A549 (cell line): Measurements from ENCODE around the gene NOS1AP. TPM values are rescaled to one million over a fixed set of nuclear protein-coding genes. Genes with fewer than 3 reads are reported as not detected.
"Not testable (repeated sequence)": the region's sequence is repeated elsewhere in the genome, so short reads cannot be mapped to it uniquely, and the experiment has no call there.

Experiments
- ATAC-seq, 2 experiments: fragments of 200-7000 bp in 1 of 2; fragments of >200 bp in 1 of 2; cut with Nextera tagmentation in 1 of 2; cut with Tn5 transposase in 1 of 2; 3 replicates each; pipeline versions ENCODE4 v1.8.0 to v1.9.1; 2018 to 2020; ENCODE audit warnings: mild to moderate bottlenecking in 1 of 2, moderate library complexity in 1 of 2
- CTCF ChIA-PET: fragments of 300-600 bp; sonication (Branson Sonifier 250); formaldehyde crosslinking; extraction: SDS; loops from one replicate; lab custom pipeline; 2021; ENCODE audit warnings: antibody characterized with exemption, inconsistent platforms; lab: Yijun Ruan, JAX
- POLR2A ChIA-PET: fragments of 350-600 bp; formaldehyde crosslinking; extraction: SDS; loops from one replicate; lab custom pipeline; 2021; ENCODE audit warnings: antibody characterized with exemption, inconsistent platforms; lab: Yijun Ruan, JAX
- DNase-seq, 2 experiments: peaks; one replicate each; pipeline versions ENCODE4 v3.0.0 to v3.0.0-alpha.2; 2011 to 2016; ENCODE audit warnings: low read depth in 1 of 2, low spot score in 1 of 2
- FAIRE-seq: peaks from 2 replicates; lab custom pipeline; 2011; peaks lifted over from hg19 to GRCh38; lab: Jason Lieb, UNC
- H3K27ac ChIP-seq, 2 experiments: fragments of >200 bp; sonication (Bioruptor Twin); formaldehyde crosslinking; 3 replicates each; pipeline ENCODE4 v1.5.1; 2016 to 2017
- H3K4me1 ChIP-seq: fragments of >200 bp; sonication (Bioruptor Twin); formaldehyde crosslinking; 3 replicates; pipeline ENCODE4 v1.6.1; 2016
- H3K4me2 ChIP-seq: fragments of >200 bp; sonication (Bioruptor Twin); formaldehyde crosslinking; 3 replicates; pipeline ENCODE4 v1.6.1; 2016
- H3K4me3 ChIP-seq: fragments of >200 bp; sonication (Bioruptor Twin); formaldehyde crosslinking; 3 replicates; pipeline ENCODE4 v1.5.1; 2016
- H3K9me3 ChIP-seq: fragments of >200 bp; sonication (Bioruptor Twin); formaldehyde crosslinking; 3 replicates; pipeline ENCODE4 v1.6.1; 2016
- BHLHE40 ChIP-seq: IDR thresholded peaks from 2 replicates; pipeline ENCODE4 v1.6.1; 2012; ENCODE audit warnings: low read depth, low read length, inconsistent platforms
- CBX2 ChIP-seq: fragments of 200-600 bp; sonication (generic); IDR thresholded peaks from 2 replicates; pipeline ENCODE4 v1.6.1; 2016; ENCODE audit warnings: low read depth, mild to moderate bottlenecking, borderline replicate concordance
- CBX8 ChIP-seq: fragments of 200-600 bp; sonication (generic); IDR thresholded peaks from 2 replicates; pipeline ENCODE4 v1.6.1; 2016
- CHD4 ChIP-seq: fragments of 200-600 bp; sonication (generic); IDR thresholded peaks from 2 replicates; pipeline ENCODE4 v1.6.1; 2016; ENCODE audit warnings: antibody characterized with exemption, mild to moderate bottlenecking, borderline replicate concordance
- EHMT2 ChIP-seq: fragments of 200-600 bp; sonication (generic); IDR thresholded peaks from 2 replicates; pipeline ENCODE4 v1.6.1; 2016; ENCODE audit warnings: antibody characterized with exemption, low read depth, mild to moderate bottlenecking, moderate library complexity
- EP300 ChIP-seq, 2 experiments: fragments of >200 bp; sonication (Bioruptor Twin); formaldehyde crosslinking; IDR thresholded peaks; 2 replicates in 1 of 2; 3 replicates in 1 of 2; pipeline ENCODE4 v1.6.1; 2016 to 2017
- ESRRA ChIP-seq: fragments of 150-350 bp; IDR thresholded peaks from 2 replicates; pipeline ENCODE4 v1.6.1; 2014; ENCODE audit warnings: mild to moderate bottlenecking, low read length, borderline replicate concordance
- HDAC2 ChIP-seq: fragments of 200-600 bp; sonication (generic); IDR thresholded peaks from 2 replicates; pipeline ENCODE4 v1.6.1; 2016
- HOXA7 ChIP-seq: fragments of 250-450 bp; sonication (Bioruptor Pico); IDR thresholded peaks from 2 replicates; pipeline ENCODE4 v1.5.0; 2020; ENCODE audit warnings: mild to moderate bottlenecking, moderate library complexity
- HOXB13 ChIP-seq: fragments of 250-450 bp; sonication (Bioruptor Pico); IDR thresholded peaks from 2 replicates; pipeline ENCODE4 v1.5.0; 2020; ENCODE audit warnings: low read depth, mild to moderate bottlenecking, moderate library complexity
- KDM1A ChIP-seq: fragments of 200-600 bp; sonication (generic); IDR thresholded peaks from 2 replicates; pipeline ENCODE4 v1.6.1; 2016; ENCODE audit warnings: low read depth, mild to moderate bottlenecking
- MAFK ChIP-seq: fragments of 450-650 bp; IDR thresholded peaks from 2 replicates; pipeline ENCODE4 v1.6.1; 2014; ENCODE audit not compliant: partially characterized antibody
- MYC ChIP-seq: IDR thresholded peaks from 2 replicates; pipeline ENCODE4 v1.6.1; 2012; ENCODE audit warnings: mild to moderate bottlenecking, inconsistent platforms, low read length, improper control_type of control experiment, borderline replicate concordance
- NR3C1 ChIP-seq: fragments of >200 bp; sonication (Bioruptor Twin); formaldehyde crosslinking; IDR thresholded peaks from 3 replicates; pipeline ENCODE4 v1.6.1; 2017
- POLR2A ChIP-seq: IDR thresholded peaks from 2 replicates; pipeline ENCODE4 v1.6.1; 2012; ENCODE audit warnings: mild to moderate bottlenecking, low read length
- POLR2AphosphoS2 ChIP-seq: conservative IDR thresholded peaks from 2 replicates; pipeline ENCODE4 v1.6.1; 2012; ENCODE audit warnings: low read length, improper control_type of control experiment, inconsistent platforms
- RARB ChIP-seq: fragments of 250-450 bp; sonication (Bioruptor Pico); IDR thresholded peaks from 2 replicates; pipeline ENCODE4 v1.8.0; 2021; ENCODE audit warnings: mild to moderate bottlenecking, moderate library complexity
- RCOR1 ChIP-seq: fragments of 150-350 bp; IDR thresholded peaks from 2 replicates; pipeline ENCODE4 v1.6.1; 2014; ENCODE audit warnings: antibody characterized with exemption, low read length, low read depth
- RFX5 ChIP-seq: fragments of 450-650 bp; IDR thresholded peaks from 2 replicates; pipeline ENCODE4 v1.7.1; 2014; ENCODE audit warnings: antibody characterized with exemption, mild to moderate bottlenecking, moderate library complexity
- RNF2 ChIP-seq: fragments of 200-600 bp; sonication (generic); IDR thresholded peaks from 2 replicates; pipeline ENCODE4 v1.6.1; 2016; ENCODE audit warnings: low read depth, mild to moderate bottlenecking, antibody characterized with exemption, moderate library complexity, borderline replicate concordance
- SMC3 ChIP-seq: fragments of >200 bp; sonication (Bioruptor Twin); formaldehyde crosslinking; IDR thresholded peaks from 3 replicates; pipeline ENCODE4 v1.6.1; 2018; ENCODE audit warnings: inconsistent platforms
- SREBF2 ChIP-seq: fragments of 450-650 bp; IDR thresholded peaks from 2 replicates; pipeline ENCODE4 v1.6.1; 2014; ENCODE audit warnings: mild to moderate bottlenecking, moderate library complexity
- ZFP36 ChIP-seq: fragments of 450-650 bp; IDR thresholded peaks from 2 replicates; pipeline ENCODE4 v1.6.1; 2014; ENCODE audit warnings: borderline replicate concordance; ENCODE audit not compliant: partially characterized antibody
- ZNF302 ChIP-seq: fragments of 250-450 bp; sonication (Bioruptor Pico); IDR thresholded peaks from 2 replicates; pipeline ENCODE4 v1.9.0; 2021; ENCODE audit warnings: inconsistent platforms, mild to moderate bottlenecking, moderate library complexity
- ZSCAN20 ChIP-seq: fragments of 250-450 bp; sonication (Bioruptor Pico); IDR thresholded peaks from 2 replicates; pipeline ENCODE4 v1.8.0; 2022; ENCODE audit warnings: mild to moderate bottlenecking, moderate library complexity
- WGBS: methylation state at CpG from one replicate; pipeline ENCODE4 v1.1.6; 2017; ENCODE audit errors: missing lambda C conversion rate; 5-methylcytosine and 5-hydroxymethylcytosine counted together
- polyA plus RNA-seq, 4 experiments: library from polyadenylated mRNA; depleted of rRNA in 3 of 4; stranded (reverse); fragments of >200 nt; fragmentation: RNase III in 1 of 4; extraction: RNeasy Plus Mini Kit Qiagen cat#74134 plus additional on column Dnase treatment in 1 of 4; gene quantifications; 2 replicates in 3 of 4; 3 replicates in 1 of 4; pipeline ENCODE4 v1.2.3, GENCODE V29; 2011 to 2017
- TF ChIP-seq, protein P1 (sequence below): fragments of 450-650 bp; IDR thresholded peaks from 2 replicates; pipeline ENCODE4 v1.6.1; 2014; ENCODE audit warnings: antibody characterized with exemption
- TF ChIP-seq, protein P2 (sequence below): fragments of >200 bp; sonication (Bioruptor Twin); formaldehyde crosslinking; IDR thresholded peaks from 3 replicates; pipeline ENCODE4 v1.6.1; 2016
- TF ChIP-seq, protein P3 (sequence below): fragments of 150-350 bp; IDR thresholded peaks from 2 replicates; pipeline ENCODE4 v1.6.1; 2014; ENCODE audit warnings: low read depth, mild to moderate bottlenecking, low read length
- TF ChIP-seq, protein P4 (sequence below): fragments of 250-450 bp; sonication (Bioruptor Pico); IDR thresholded peaks from 2 replicates; pipeline ENCODE4 v1.5.0; 2021; ENCODE audit warnings: mild to moderate bottlenecking, moderate library complexity, borderline replicate concordance
- TF ChIP-seq, protein P5 (sequence below): IDR thresholded peaks from 2 replicates; pipeline ENCODE4 v1.6.1; 2012

The NOS1AP gene
- polyA plus RNA-seq, 2 of the 4 experiments (the other 2 are of a cell fraction), result 0.17 to 0.25 TPM

DNA sequence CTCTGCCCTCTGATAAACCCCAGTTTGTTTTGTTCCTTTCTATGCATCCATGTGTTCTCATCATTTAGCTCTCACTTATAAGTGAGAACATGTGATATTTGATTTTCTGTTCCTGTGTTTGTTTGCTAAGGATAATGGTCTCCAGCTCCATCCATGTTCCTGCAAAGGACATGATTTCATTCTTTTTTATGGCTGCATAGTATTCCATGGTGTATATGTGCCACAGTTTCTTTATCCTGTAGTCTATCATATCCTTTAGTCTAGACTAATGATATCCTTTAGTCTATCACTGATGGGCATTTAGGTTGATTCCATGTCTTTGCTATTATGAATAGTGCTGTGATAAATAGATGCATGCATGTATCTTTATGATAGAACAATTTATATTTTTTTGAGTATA is 131.6 kb downstream of the NOS1AP start:
- CTCF ChIA-PET, H3K27ac ChIP-seq, POLR2A ChIA-PET: not testable (repeated sequence)

DNA sequence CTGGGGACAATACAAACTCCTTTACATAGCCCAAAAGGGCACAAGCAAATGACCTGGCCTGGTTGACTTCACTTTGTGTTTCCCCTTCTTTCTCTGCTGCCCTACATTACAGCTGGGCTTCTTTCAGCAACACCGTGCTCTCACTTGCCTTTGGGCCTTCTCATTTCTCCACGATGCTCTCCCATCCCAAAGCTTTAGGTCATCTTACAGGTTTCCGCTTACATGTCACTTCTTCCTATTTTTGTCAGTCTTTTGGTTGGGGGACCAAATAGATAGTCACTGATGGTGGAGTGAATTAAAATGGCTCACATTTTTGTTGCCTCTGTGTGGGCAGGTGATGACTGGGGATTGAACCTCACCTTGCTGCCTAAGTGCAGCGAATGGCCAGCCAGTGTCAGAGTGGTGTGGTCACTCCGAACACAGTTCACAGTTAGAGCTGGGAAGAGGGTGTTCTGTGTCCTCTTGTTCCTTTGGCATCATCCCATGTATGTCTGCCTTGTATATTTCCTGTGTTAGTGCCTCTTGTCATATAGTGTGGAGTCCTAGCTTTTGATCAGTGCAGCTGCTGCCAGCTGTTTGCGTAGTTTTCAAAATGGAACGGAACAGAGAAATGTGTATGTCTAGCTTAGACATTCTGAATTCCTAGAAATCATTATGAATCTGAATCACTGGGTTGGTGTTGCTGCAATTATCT is 134.8 kb downstream of the NOS1AP start:
- TF ChIP-seq HOXB13, result no peak
- TF ChIP-seq, protein P1, sequence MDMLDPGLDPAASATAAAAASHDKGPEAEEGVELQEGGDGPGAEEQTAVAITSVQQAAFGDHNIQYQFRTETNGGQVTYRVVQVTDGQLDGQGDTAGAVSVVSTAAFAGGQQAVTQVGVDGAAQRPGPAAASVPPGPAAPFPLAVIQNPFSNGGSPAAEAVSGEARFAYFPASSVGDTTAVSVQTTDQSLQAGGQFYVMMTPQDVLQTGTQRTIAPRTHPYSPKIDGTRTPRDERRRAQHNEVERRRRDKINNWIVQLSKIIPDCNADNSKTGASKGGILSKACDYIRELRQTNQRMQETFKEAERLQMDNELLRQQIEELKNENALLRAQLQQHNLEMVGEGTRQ, result no peak
- TF ChIP-seq, protein P2, sequence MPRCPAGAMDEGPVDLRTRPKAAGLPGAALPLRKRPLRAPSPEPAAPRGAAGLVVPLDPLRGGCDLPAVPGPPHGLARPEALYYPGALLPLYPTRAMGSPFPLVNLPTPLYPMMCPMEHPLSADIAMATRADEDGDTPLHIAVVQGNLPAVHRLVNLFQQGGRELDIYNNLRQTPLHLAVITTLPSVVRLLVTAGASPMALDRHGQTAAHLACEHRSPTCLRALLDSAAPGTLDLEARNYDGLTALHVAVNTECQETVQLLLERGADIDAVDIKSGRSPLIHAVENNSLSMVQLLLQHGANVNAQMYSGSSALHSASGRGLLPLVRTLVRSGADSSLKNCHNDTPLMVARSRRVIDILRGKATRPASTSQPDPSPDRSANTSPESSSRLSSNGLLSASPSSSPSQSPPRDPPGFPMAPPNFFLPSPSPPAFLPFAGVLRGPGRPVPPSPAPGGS, result no peak
- no peak for TF ChIP-seq HDAC2
- TF ChIP-seq MAFK, result no peak
- no peak for TF ChIP-seq POLR2A
- no peak for TF ChIP-seq RARB (CRISPR knock-in tag)
- TF ChIP-seq EP300 (IDR thresholded peaks at IDR 0.05), result no peak
- TF ChIP-seq POLR2AphosphoS2, result no peak
- TF ChIP-seq, protein P3, sequence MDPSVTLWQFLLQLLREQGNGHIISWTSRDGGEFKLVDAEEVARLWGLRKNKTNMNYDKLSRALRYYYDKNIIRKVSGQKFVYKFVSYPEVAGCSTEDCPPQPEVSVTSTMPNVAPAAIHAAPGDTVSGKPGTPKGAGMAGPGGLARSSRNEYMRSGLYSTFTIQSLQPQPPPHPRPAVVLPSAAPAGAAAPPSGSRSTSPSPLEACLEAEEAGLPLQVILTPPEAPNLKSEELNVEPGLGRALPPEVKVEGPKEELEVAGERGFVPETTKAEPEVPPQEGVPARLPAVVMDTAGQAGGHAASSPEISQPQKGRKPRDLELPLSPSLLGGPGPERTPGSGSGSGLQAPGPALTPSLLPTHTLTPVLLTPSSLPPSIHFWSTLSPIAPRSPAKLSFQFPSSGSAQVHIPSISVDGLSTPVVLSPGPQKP, result no peak
- TF ChIP-seq SREBF2, result no peak
- TF ChIP-seq, protein P4, sequence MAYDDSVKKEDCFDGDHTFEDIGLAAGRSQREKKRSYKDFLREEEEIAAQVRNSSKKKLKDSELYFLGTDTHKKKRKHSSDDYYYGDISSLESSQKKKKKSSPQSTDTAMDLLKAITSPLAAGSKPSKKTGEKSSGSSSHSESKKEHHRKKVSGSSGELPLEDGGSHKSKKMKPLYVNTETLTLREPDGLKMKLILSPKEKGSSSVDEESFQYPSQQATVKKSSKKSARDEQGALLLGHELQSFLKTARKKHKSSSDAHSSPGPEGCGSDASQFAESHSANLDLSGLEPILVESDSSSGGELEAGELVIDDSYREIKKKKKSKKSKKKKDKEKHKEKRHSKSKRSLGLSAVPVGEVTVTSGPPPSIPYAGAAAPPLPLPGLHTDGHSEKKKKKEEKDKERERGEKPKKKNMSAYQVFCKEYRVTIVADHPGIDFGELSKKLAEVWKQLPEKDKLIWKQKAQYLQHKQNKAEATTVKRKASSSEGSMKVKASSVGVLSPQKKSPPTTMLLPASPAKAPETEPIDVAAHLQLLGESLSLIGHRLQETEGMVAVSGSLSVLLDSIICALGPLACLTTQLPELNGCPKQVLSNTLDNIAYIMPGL (CRISPR knock-in tag), result no peak
- no peak for TF ChIP-seq EHMT2
- TF ChIP-seq RCOR1, result no peak
- no peak for TF ChIP-seq NR3C1
- TF ChIP-seq CBX8, result no peak
- no peak for TF ChIP-seq ZSCAN20
- TF ChIP-seq ESRRA, result no peak
- Histone ChIP-seq H3K9me3 (no peaks in the 10 kb centered on the region), H3K4me2 (no peak overlapping the region), H3K4me3 (no peak overlapping the region), H3K27ac (no peak overlapping the region), H3K4me1 (no peaks in the 10 kb centered on the region)
- 37% methylated on average over 7 of the region's 7 CpGs for WGBS
- ATAC-seq, result no peak
- ChIA-PET POLR2A (no interaction called here), CTCF (interaction anchor here (1.0 to 1.4 kb wide), 2 partner anchors 11 to 138 kb away, joined by 3 to 6 read pairs; no protein-coding TSS in a partner anchor)
- no peak for DNase-seq
- no peak for FAIRE-seq

More for the DNA sequence above, 131.6 kb downstream of the NOS1AP start:
- FAIRE-seq, DNase-seq, H3K4me3 ChIP-seq, H3K9me3 ChIP-seq, ATAC-seq, H3K4me2 ChIP-seq: not testable (repeated sequence)
- H3K4me1 ChIP-seq, result peaks cover 12% of the 10 kb centered on the region

DNA sequence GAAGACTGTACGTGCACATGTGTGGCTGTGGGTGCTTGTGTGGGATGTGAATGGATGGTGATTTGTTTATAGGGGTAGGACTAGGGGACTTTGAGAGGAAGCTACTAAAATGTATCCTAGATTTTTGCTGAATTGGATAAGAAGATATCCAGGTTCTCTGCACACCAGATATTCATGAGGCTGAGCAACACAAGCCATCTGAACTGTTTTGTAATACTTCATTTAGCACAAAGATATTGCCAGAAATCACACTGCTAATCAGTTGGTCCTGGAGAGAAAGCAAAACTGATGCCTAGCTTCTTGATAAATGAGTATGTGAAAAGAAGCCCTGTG is 135.3 kb downstream of the NOS1AP start:
- H3K4me3 ChIP-seq, result no peak overlapping the region
- CTCF ChIA-PET, result interaction anchor here (1.0 to 1.8 kb wide), 3 partner anchors 9 to 138 kb away, joined by 3 to 6 read pairs (median 3); no protein-coding TSS in a partner anchor
- FAIRE-seq (no peak), ATAC-seq (no peak), DNase-seq (no peak)
- POLR2A ChIA-PET, result no interaction called here
- H3K27ac ChIP-seq, result no peak overlapping the region
- no peaks in the 10 kb centered on the region for H3K9me3 ChIP-seq
- 25% methylated on average over 1 of the region's 1 CpG for WGBS
- no peak overlapping the region for H3K4me2 ChIP-seq
- H3K4me1 ChIP-seq, result no peaks in the 10 kb centered on the region
- TF ChIP-seq RNF2 (no peak), SREBF2 (no peak), RFX5 (no peak), CHD4 (no peak), SMC3 (no peak), EP300 (IDR thresholded peaks at IDR 0.05) (no peak), ZFP36 (no peak), BHLHE40 (no peak), ZNF302 (no peak), MYC (no peak), NR3C1 (no peak), CBX2 (no peak), ZSCAN20 (no peak), HOXA7 (no peak), POLR2AphosphoS2 (no peak), KDM1A (no peak), ESRRA (no peak)
- TF ChIP-seq, protein P5, sequence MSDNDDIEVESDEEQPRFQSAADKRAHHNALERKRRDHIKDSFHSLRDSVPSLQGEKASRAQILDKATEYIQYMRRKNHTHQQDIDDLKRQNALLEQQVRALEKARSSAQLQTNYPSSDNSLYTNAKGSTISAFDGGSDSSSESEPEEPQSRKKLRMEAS, result no peak
- TF ChIP-seq, protein P1, result no peak
